Measurements from ENCODE around the gene STIM1.
"Not testable (repeated sequence)": the region's sequence is repeated elsewhere in the genome, so short reads cannot be mapped to it uniquely, and the experiment has no call there.

Gene STIM1

GRCh38 chr11:3854977-3855807 lies at the start of gene STIM1:
TSS of gene STIM1 (plus strand) at chr11:3855664. CDS start at chr11:3856271, 607 bp downstream.
- H3K27ac ChIP-seq, result peak within 1 kb of the TSS; percentile 81
- TF ChIP-seq, protein P1, sequence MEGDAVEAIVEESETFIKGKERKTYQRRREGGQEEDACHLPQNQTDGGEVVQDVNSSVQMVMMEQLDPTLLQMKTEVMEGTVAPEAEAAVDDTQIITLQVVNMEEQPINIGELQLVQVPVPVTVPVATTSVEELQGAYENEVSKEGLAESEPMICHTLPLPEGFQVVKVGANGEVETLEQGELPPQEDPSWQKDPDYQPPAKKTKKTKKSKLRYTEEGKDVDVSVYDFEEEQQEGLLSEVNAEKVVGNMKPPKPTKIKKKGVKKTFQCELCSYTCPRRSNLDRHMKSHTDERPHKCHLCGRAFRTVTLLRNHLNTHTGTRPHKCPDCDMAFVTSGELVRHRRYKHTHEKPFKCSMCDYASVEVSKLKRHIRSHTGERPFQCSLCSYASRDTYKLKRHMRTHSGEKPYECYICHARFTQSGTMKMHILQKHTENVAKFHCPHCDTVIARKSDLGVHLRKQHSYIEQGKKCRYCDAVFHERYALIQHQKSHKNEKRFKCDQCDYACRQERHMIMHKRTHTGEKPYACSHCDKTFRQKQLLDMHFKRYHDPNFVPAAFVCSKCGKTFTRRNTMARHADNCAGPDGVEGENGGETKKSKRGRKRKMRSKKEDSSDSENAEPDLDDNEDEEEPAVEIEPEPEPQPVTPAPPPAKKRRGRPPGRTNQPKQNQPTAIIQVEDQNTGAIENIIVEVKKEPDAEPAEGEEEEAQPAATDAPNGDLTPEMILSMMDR (conservative IDR thresholded peaks at IDR 0.05), result peak; percentile 97

GRCh38 chr11:3807909-3808860 lies 47.3 kb upstream of the STIM1 start, which contains the start of gene PGAP2:
TSS of gene PGAP2 (plus strand) at chr11:3808560. CDS start at chr11:3811260, 2,700 bp downstream.
- TF ChIP-seq, protein P1 (conservative IDR thresholded peaks at IDR 0.05), result peak; percentile 76
- H3K27ac ChIP-seq, result peak within 1 kb of the TSS; percentile 81

DNA sequence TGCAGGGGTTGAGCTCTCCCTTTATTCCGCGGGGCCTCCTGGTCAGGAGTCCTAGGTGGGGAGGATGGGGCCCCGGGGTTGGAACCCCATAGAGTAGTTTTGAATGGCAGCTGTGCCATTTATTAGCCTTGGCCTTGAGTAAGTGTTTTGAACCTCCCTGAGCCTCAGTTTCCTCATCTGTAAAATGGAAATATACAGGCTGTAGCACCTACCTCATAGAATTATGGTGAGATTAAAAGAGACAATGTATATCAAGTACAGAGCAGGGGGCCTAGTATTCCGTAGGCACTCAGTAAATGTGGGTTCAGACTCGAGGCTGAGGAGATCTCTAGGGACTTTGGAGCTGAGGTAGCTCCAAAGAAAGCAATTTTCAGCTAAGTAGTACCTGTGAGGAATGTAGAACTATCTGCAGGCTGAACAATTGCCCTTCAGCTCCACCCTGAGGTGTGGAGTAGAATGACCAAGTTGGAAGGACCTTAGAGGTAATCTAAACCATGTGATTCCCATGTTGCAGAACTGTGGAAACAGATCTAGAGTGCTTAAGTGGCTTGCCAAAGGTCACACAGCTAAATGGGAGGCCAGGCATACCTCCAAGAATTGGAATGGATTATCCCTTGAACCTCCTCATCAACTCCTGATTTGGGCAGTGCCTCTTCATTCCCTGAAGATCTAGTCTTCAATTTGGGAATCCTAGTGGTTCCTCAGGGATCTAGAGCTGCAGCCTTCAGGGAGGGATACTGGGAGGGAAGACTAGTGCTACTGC lies 46.4 kb upstream of the STIM1 start:
- peak overlapping the region; percentile 81 for H3K27ac ChIP-seq
- TF ChIP-seq, protein P1 (conservative IDR thresholded peaks at IDR 0.05), result peak; percentile 70

DNA sequence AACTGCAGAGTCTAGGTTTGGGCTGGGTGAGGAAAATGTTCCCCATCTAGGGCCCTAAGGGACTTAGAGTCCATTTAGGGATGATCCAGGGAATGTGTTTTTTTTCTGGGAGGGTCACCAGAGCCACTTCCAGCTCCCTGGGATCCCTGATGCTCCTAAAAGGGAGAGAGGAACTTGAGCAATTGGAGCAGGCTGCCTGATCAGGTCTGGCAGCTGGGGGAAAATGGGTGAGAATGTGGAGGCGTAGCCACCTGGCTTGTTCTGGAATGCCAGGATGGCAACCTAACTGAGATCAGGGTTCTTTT lies 45.9 kb upstream of the STIM1 start:
- TF ChIP-seq, protein P1 (conservative IDR thresholded peaks at IDR 0.05), result no peak
- peak overlapping the region; percentile 81; the same call in 1 of the 2 replicates for H3K27ac ChIP-seq

- TF ChIP-seq, protein P1 (conservative IDR thresholded peaks at IDR 0.05), result no peak
- no peak overlapping the region for H3K27ac ChIP-seq
Measured at GRCh38 chr11:3810446-3810845, 45.0 kb upstream of the STIM1 start.

DNA sequence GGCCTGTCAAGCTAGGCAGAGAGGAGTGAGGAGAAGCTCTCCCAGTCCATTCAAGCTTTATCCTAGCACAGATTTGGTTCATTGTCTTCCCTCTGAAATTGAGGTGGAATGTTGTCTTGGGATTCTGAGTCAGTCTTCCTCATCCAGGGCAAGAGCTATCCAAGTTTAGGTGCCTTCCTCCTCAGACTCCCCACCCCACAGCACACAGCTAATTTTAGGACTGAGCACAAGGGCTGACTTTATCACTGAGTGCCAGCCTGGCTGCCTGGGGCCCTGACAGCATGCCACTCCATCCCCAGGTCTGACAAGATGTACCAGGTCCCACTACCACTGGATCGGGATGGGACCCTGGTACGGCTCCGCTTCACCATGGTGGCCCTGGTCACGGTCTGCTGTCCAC lies 44.5 kb upstream of the STIM1 start:
- TF ChIP-seq, protein P1 (conservative IDR thresholded peaks at IDR 0.05), result no peak
- no peak overlapping the region for H3K27ac ChIP-seq

DNA sequence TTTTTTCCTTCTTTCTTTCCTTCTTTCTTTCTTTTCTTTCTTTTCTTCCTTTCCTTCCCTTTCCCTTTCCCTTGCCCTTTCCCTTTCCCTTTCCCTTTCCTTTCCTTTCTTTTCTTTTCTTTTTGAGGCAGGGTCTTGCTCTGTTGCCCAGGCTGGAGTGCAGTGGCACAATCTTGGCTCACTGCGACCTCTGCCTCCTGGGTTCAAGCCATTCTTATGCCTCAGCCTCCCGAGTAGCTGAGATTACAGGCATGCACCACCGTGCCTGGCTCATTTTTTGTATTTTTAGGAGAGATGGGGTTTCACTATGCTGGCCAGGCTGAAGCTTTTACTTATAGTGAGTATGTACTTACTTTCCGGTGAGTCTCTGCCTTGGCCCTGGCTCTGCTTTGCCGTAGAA lies 40.6 kb upstream of the STIM1 start:
- not testable (repeated sequence) for H3K27ac ChIP-seq
